Mucosa of stomach (tissue), 1 donor: ENCODE results near the gene TENM3.

Experiments used
- H3K27me3 ChIP-seq: one replicate; pipeline ENCODE4 v1.7.0; 2013; ENCODE audit warnings: mild to moderate bottlenecking, low read length; ENCODE audit not compliant: control insufficient read depth, insufficient read depth
- H3K36me3 ChIP-seq: one replicate; pipeline ENCODE4 v1.7.0; 2013; ENCODE audit warnings: low read length; ENCODE audit not compliant: control insufficient read depth, insufficient read depth
- H3K4me1 ChIP-seq: one replicate; pipeline ENCODE4 v1.7.0; 2013; ENCODE audit warnings: mild to moderate bottlenecking, low read length; ENCODE audit not compliant: control insufficient read depth, insufficient read depth
- H3K4me3 ChIP-seq: one replicate; pipeline ENCODE4 v1.7.0; 2013; ENCODE audit warnings: low read length
- H3K9ac ChIP-seq: one replicate; pipeline ENCODE4 v1.7.0; 2013; ENCODE audit warnings: mild to moderate bottlenecking, low read length, moderate library complexity
- H3K9me3 ChIP-seq: one replicate; pipeline ENCODE4 v1.7.0; 2013; ENCODE audit warnings: mild to moderate bottlenecking, low read length, moderate library complexity; ENCODE audit not compliant: control insufficient read depth
- donor health status: Pancreatic carcinoma.

Gene TENM3

GRCh38 chr4:182704077-182704476, 460.9 kb downstream of the TENM3 start:
- Histone ChIP-seq H3K4me1 (no peaks in the 10 kb centered on the region), H3K4me3 (no peak overlapping the region)

DNA sequence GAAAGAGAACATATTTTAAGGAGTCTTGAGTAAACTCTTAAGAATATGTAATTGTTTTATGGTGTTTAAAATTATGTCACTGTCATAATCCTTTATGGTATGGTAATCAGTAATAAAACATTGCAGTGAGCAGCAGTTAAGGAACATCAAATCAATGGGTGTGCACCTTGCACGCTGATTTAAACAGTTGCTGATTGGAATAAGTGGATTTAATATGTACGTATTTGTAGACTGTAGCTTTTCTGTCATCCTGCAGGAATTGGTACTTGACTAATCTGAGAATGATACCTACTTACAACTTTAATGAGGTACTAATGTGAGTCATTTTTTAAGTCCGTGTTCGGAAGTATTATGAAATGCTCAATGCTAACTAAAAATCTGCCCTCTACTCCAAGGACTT, 461.7 kb downstream of the TENM3 start:
- no peaks in the 10 kb centered on the region for H3K36me3 ChIP-seq
- H3K9me3 ChIP-seq, result no peaks in the 10 kb centered on the region
- no peaks in the 10 kb centered on the region for H3K27me3 ChIP-seq
- H3K9ac ChIP-seq, result no peak overlapping the region
- H3K4me3 ChIP-seq, result no peak overlapping the region
- H3K4me1 ChIP-seq, result no peaks in the 10 kb centered on the region

More at GRCh38 chr4:182704077-182704476, 460.9 kb downstream of the TENM3 start:
- no peaks in the 10 kb centered on the region for H3K27me3 ChIP-seq
- no peaks in the 10 kb centered on the region for H3K36me3 ChIP-seq
- H3K9me3 ChIP-seq, result no peaks in the 10 kb centered on the region
- H3K9ac ChIP-seq, result no peak overlapping the region

DNA sequence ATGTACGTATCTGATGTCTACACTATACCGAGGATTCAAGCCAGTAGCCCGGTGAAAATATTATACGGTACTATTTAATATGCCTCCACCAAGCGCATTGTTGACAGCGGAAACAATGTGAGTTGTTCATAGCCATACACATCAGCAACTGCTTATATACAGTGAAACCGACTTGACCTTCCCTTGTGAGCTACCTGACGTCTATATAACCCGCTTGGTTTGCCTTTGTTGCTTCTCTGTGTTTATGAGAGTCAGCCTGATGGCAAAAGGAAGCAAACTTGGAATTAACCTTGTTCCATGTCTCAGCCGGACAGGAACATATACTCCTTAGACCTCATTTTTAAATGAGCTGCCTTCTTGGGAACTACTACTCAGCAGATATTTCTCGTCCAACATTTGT, 462.2 kb downstream of the TENM3 start:
- Histone ChIP-seq H3K36me3 (no peaks in the 10 kb centered on the region), H3K9ac (no peak overlapping the region), H3K9me3 (no peaks in the 10 kb centered on the region), H3K4me3 (no peak overlapping the region), H3K4me1 (no peaks in the 10 kb centered on the region), H3K27me3 (no peaks in the 10 kb centered on the region)

GRCh38 chr4:182711211-182711610, 468.0 kb downstream of the TENM3 start:
- no peaks in the 10 kb centered on the region for H3K36me3 ChIP-seq
- no peaks in the 10 kb centered on the region for H3K27me3 ChIP-seq
- no peaks in the 10 kb centered on the region for H3K9me3 ChIP-seq
- no peak overlapping the region for H3K4me3 ChIP-seq
- H3K9ac ChIP-seq, result no peak overlapping the region
- no peaks in the 10 kb centered on the region for H3K4me1 ChIP-seq

DNA sequence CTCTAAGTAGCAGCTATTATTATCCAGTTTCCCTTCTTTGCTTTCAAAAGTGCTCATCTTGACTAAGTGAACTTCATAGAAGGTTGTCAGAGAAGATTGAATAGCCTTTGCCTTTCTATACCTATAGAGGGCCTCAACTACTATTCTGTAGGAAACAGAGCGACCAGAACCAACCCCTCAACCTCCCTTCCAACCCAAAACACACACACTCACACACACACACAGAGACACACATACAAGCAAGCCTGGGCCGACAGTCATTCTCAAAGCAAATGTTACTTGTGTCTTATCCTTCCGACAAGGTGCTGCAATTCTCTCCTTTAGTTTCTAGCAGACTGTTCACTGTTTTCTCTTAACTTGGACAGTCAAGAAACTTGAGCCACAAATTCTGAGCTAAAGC, 472.3 kb downstream of the TENM3 start:
- no peaks in the 10 kb centered on the region for H3K9me3 ChIP-seq
- H3K36me3 ChIP-seq, result no peaks in the 10 kb centered on the region
- H3K4me3 ChIP-seq, result no peak overlapping the region
- H3K27me3 ChIP-seq, result no peaks in the 10 kb centered on the region
- no peaks in the 10 kb centered on the region for H3K4me1 ChIP-seq
- H3K9ac ChIP-seq, result no peak overlapping the region

GRCh38 chr4:182716192-182716591, 473.0 kb downstream of the TENM3 start:
- Histone ChIP-seq H3K4me1 (no peaks in the 10 kb centered on the region), H3K27me3 (no peaks in the 10 kb centered on the region), H3K9ac (no peak overlapping the region), H3K9me3 (no peaks in the 10 kb centered on the region), H3K4me3 (no peak overlapping the region), H3K36me3 (no peaks in the 10 kb centered on the region)

DNA sequence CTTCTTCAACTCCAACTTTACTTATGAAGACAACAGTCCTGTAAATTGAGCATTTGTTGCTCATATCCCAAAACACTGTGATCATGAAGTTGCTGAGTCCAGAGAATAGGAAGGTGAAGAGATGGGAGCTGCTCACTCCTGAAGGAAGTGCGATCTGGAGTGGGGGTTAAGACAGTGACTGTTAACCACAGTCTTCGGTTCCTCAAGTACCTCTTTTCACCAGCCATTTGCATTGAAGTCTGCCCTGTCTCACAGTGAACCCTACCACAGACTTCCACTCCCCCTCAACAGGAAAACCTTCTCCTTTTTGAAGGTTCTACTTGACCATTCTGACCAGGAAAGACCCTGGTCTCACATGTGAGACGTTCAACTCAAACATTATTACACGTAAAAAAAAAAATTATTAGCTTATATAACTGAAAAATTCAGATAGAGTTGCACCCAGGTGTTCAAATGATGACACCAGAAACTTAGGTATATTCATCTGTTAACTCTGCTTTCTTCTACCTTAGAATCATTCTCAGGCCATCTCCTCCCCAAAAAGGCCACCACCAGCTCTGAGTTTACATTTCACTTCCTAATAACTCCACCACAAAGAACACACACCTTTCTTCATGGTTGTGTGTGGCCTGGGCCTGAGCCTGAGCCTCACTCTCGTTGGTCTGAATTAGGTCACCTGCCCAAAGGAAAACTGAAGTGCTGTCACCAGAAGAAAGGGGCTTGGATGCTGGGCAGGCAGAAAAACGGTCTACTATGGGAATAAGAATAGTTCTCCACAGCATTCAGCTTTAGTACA, 474.8 kb downstream of the TENM3 start:
- Histone ChIP-seq H3K27me3 (no peaks in the 10 kb centered on the region), H3K9me3 (no peaks in the 10 kb centered on the region), H3K36me3 (no peaks in the 10 kb centered on the region), H3K4me3 (no peak overlapping the region), H3K9ac (no peak overlapping the region), H3K4me1 (no peaks in the 10 kb centered on the region)

- no peak overlapping the region for H3K9ac ChIP-seq
- no peak overlapping the region for H3K4me3 ChIP-seq
- no peaks in the 10 kb centered on the region for H3K36me3 ChIP-seq
- no peaks in the 10 kb centered on the region for H3K4me1 ChIP-seq
- no peaks in the 10 kb centered on the region for H3K9me3 ChIP-seq
- H3K27me3 ChIP-seq, result no peaks in the 10 kb centered on the region
Observed at GRCh38 chr4:182724414-182724813, 481.2 kb downstream of the TENM3 start.

GRCh38 chr4:182729516-182729915, 486.3 kb downstream of the TENM3 start:
- Histone ChIP-seq H3K36me3 (no peaks in the 10 kb centered on the region), H3K9me3 (no peaks in the 10 kb centered on the region), H3K9ac (no peak overlapping the region), H3K27me3 (no peaks in the 10 kb centered on the region), H3K4me3 (no peak overlapping the region), H3K4me1 (no peaks in the 10 kb centered on the region)

GRCh38 chr4:182730791-182731190, 487.6 kb downstream of the TENM3 start:
- Histone ChIP-seq H3K4me3 (no peak overlapping the region), H3K4me1 (no peaks in the 10 kb centered on the region), H3K36me3 (no peaks in the 10 kb centered on the region), H3K27me3 (no peaks in the 10 kb centered on the region), H3K9ac (no peak overlapping the region), H3K9me3 (no peaks in the 10 kb centered on the region)

DNA sequence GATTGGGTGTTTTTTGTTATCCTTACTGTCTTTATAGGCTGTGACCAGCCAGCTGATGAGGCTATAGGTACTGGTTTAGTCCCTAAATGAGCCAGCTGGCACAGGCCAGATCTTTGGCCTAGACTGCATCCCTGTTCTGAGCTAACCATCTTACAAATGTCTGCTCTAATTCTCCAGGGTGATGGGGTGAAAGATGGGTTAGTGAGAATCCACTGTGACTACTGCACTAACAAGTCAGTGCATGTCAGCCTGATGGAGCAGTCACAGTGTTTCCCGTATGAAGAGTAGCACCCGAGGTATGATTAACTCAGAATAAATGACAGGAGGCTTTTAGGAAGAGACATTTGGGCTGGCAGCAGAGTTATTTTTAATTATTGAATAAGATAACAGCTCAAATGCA, 493.0 kb downstream of the TENM3 start:
- Histone ChIP-seq H3K9me3 (no peaks in the 10 kb centered on the region), H3K36me3 (no peaks in the 10 kb centered on the region), H3K4me3 (no peak overlapping the region), H3K27me3 (no peaks in the 10 kb centered on the region), H3K9ac (no peak overlapping the region), H3K4me1 (no peaks in the 10 kb centered on the region)

GRCh38 chr4:182738283-182739047, 495.3 kb downstream of the TENM3 start:
- Histone ChIP-seq H3K27me3 (no peaks in the 10 kb centered on the region), H3K4me3 (no peak overlapping the region), H3K9me3 (no peaks in the 10 kb centered on the region), H3K4me1 (no peaks in the 10 kb centered on the region), H3K9ac (no peak overlapping the region), H3K36me3 (no peaks in the 10 kb centered on the region)
